ENCODE results near the gene PSMD3. TPM values are rescaled to one million over a fixed set of nuclear protein-coding genes. Genes with fewer than 3 reads are reported as not detected.
"Not testable (repeated sequence)": the region's sequence is repeated elsewhere in the genome, so short reads cannot be mapped to it uniquely, and the experiment has no call there.

The PSMD3 gene
- total RNA-seq, 3 donors from 2014 or later (not counting 1 experiment from before 2014, with no cell fraction given), result 66.1 to 83.8 (median 78.9) TPM

GRCh38 chr17:39997543-39997942 is 16.9 kb downstream of the PSMD3 start:
- peaks cover 52% of the 10 kb centered on the region for H3K36me3 ChIP-seq (ENCODE audit: control insufficient read depth, insufficient read depth, low read length)
- no peak for DNase-seq
- WGBS (ENCODE audit: insufficient coverage), result 93% methylated on average over 4 of the region's 4 CpGs
- no peak overlapping the region for H3K27ac Mint-ChIP-seq
- peaks cover 0 to 15% of the 10 kb centered on the region in 2 donors for H3K4me1 Mint-ChIP-seq
- TF ChIP-seq, protein P1, sequence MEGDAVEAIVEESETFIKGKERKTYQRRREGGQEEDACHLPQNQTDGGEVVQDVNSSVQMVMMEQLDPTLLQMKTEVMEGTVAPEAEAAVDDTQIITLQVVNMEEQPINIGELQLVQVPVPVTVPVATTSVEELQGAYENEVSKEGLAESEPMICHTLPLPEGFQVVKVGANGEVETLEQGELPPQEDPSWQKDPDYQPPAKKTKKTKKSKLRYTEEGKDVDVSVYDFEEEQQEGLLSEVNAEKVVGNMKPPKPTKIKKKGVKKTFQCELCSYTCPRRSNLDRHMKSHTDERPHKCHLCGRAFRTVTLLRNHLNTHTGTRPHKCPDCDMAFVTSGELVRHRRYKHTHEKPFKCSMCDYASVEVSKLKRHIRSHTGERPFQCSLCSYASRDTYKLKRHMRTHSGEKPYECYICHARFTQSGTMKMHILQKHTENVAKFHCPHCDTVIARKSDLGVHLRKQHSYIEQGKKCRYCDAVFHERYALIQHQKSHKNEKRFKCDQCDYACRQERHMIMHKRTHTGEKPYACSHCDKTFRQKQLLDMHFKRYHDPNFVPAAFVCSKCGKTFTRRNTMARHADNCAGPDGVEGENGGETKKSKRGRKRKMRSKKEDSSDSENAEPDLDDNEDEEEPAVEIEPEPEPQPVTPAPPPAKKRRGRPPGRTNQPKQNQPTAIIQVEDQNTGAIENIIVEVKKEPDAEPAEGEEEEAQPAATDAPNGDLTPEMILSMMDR (IDR thresholded peaks at IDR 0.05), result no peak
- no peak for ATAC-seq
- no peak overlapping the region for H3K4me3 Mint-ChIP-seq
- H3K9me3 Mint-ChIP-seq, result no peaks in the 10 kb centered on the region
- H3K27ac ChIP-seq (ENCODE audit: low read length), result no peak overlapping the region
- intact Hi-C loops (cut with micrococcal nuclease), result no loop called here
- no peaks in the 10 kb centered on the region for H3K4me1 ChIP-seq (ENCODE audit: control insufficient read depth, insufficient read depth, low read length)
- no peaks in the 10 kb centered on the region for H3K27me3 ChIP-seq (ENCODE audit: control insufficient read depth, insufficient read depth, low read length)
- no peaks in the 10 kb centered on the region for H3K27me3 Mint-ChIP-seq (ENCODE audit: low read depth in 2 of 2)
- no peak overlapping the region for H3K4me3 ChIP-seq (ENCODE audit: low read length)
- H3K36me3 Mint-ChIP-seq, result peaks cover 19% of the 10 kb centered on the region
- H3K9me3 ChIP-seq (ENCODE audit: control insufficient read depth, insufficient read depth, low read length), result no peaks in the 10 kb centered on the region

DNA sequence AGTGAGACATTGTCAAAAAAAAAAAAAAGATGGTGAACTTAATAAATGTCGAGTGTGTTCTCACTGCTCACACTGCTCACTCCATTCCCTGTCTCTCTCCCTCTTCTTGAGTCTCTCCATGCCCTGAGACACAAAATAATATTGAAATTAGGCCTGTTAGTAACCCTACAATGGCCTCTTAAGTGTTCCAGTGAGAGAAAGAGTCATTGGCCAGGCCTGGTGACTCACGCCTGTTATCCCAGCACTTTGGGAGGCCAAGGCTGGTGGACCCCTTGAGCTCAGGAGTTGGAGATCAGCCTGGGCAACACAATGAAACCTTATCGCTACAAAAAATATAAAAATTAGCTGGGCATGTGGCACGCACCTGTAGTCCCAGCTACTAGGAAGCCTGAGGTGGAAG is 18.5 kb downstream of the PSMD3 start:
- TF ChIP-seq, protein P1 (IDR thresholded peaks at IDR 0.05), result no peak
- Histone ChIP-seq H3K9me3 (ENCODE audit: control insufficient read depth, insufficient read depth, low read length) (no peaks in the 10 kb centered on the region), H3K4me3 (ENCODE audit: low read length) (no peak overlapping the region), H3K27ac (ENCODE audit: low read length) (no peak overlapping the region), H3K36me3 (ENCODE audit: control insufficient read depth, insufficient read depth, low read length) (peaks cover 37% of the 10 kb centered on the region), H3K4me1 (ENCODE audit: control insufficient read depth, insufficient read depth, low read length) (no peaks in the 10 kb centered on the region), H3K27me3 (ENCODE audit: control insufficient read depth, insufficient read depth, low read length) (no peaks in the 10 kb centered on the region)
- ATAC-seq, result no peak
- 96% methylated on average over 4 of the region's 4 CpGs for WGBS (ENCODE audit: insufficient coverage)
- no peak overlapping the region for H3K4me3 Mint-ChIP-seq
- H3K27me3 Mint-ChIP-seq (ENCODE audit: low read depth in 2 of 2), result no peaks in the 10 kb centered on the region
- no peak overlapping the region for H3K27ac Mint-ChIP-seq
- intact Hi-C loops (cut with micrococcal nuclease), result no loop called here
- peaks cover 0 to 9% of the 10 kb centered on the region in 2 donors for H3K4me1 Mint-ChIP-seq
- no peak for DNase-seq
- H3K9me3 Mint-ChIP-seq, result no peaks in the 10 kb centered on the region
- H3K36me3 Mint-ChIP-seq, result peaks cover 4% of the 10 kb centered on the region

GRCh38 chr17:40000161-40000560 is 19.6 kb downstream of the PSMD3 start:
- 100% methylated on average over 4 of the region's 7 CpGs for WGBS (ENCODE audit: insufficient coverage)
- ATAC-seq, result no peak
- Histone ChIP-seq H3K9me3 (ENCODE audit: control insufficient read depth, insufficient read depth, low read length) (no peaks in the 10 kb centered on the region), H3K4me1 (ENCODE audit: control insufficient read depth, insufficient read depth, low read length) (no peaks in the 10 kb centered on the region), H3K4me3 (ENCODE audit: low read length) (no peak overlapping the region), H3K27me3 (ENCODE audit: control insufficient read depth, insufficient read depth, low read length) (no peaks in the 10 kb centered on the region), H3K36me3 (ENCODE audit: control insufficient read depth, insufficient read depth, low read length) (peaks cover 26% of the 10 kb centered on the region), H3K27ac (ENCODE audit: low read length) (no peak overlapping the region)
- H3K27me3 Mint-ChIP-seq (ENCODE audit: low read depth in 2 of 2), result no peaks in the 10 kb centered on the region
- no peak for DNase-seq
- H3K36me3 Mint-ChIP-seq, result no peaks in the 10 kb centered on the region
- no peak overlapping the region for H3K27ac Mint-ChIP-seq
- intact Hi-C loops (cut with micrococcal nuclease), result no loop called here
- TF ChIP-seq, protein P1 (IDR thresholded peaks at IDR 0.05), result no peak
- no peak overlapping the region for H3K4me3 Mint-ChIP-seq
- H3K9me3 Mint-ChIP-seq, result no peaks in the 10 kb centered on the region
- H3K4me1 Mint-ChIP-seq, result peaks cover 0 to 4% of the 10 kb centered on the region in 2 donors

DNA sequence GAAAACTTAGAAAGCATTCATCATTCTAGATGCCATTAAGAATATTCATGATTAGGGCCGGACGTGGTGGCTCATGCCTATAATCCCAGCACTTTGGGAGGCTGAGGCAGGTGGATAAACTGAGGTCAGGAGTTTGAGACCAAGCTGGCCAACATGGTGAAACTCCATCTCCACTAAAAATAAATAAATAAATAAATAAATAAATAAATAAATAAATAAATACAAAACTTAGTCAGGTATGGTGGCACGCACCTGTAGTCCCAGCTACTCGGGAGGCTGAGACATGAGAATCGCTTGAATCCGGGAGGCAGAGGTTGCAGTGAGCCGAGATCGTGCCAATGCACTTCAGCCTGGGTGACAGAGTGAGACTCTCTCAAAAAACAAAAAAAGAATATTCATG is 20.7 kb downstream of the PSMD3 start:
- peaks cover 15% of the 10 kb centered on the region for H3K36me3 ChIP-seq (ENCODE audit: control insufficient read depth, insufficient read depth, low read length)
- H3K27ac Mint-ChIP-seq; H3K27me3 Mint-ChIP-seq (ENCODE audit: low read depth in 2 of 2); ATAC-seq; H3K9me3 ChIP-seq (ENCODE audit: control insufficient read depth, insufficient read depth, low read length); H3K36me3 Mint-ChIP-seq; intact Hi-C loops (cut with micrococcal nuclease); DNase-seq; H3K4me3 Mint-ChIP-seq; H3K4me3 ChIP-seq (ENCODE audit: low read length); H3K27ac ChIP-seq (ENCODE audit: low read length); H3K4me1 ChIP-seq (ENCODE audit: control insufficient read depth, insufficient read depth, low read length); H3K27me3 ChIP-seq (ENCODE audit: control insufficient read depth, insufficient read depth, low read length); H3K4me1 Mint-ChIP-seq; H3K9me3 Mint-ChIP-seq: not testable (repeated sequence)
- 96% methylated on average over 8 of the region's 8 CpGs for WGBS (ENCODE audit: insufficient coverage)
